ENCODE measurements around the gene TOX2.

Gene TOX2

GRCh38 chr20:43915211-43916072 is 790 bp downstream of the TOX2 start:
- peak in 1 of 2 experiments; percentile 11 for DNase-seq (ENCODE audit: low read depth in 2 of 2)

- peak in 1 of 2 experiments; percentile 8 for DNase-seq (ENCODE audit: low read depth in 2 of 2)
Measured at GRCh38 chr20:43916073-43916880, 1.6 kb downstream of the TOX2 start.

- no peak for DNase-seq (ENCODE audit: low read depth in 2 of 2)
Measured at GRCh38 chr20:43916881-43917371, 2.3 kb downstream of the TOX2 start.

- no peak for DNase-seq (ENCODE audit: low read depth in 2 of 2)
Measured at GRCh38 chr20:43917380-43917779, 2.7 kb downstream of the TOX2 start.

- no peak for DNase-seq (ENCODE audit: low read depth in 2 of 2)
Measured at GRCh38 chr20:43919686-43920403, 5.2 kb downstream of the TOX2 start.

GRCh38 chr20:43920797-43921196 is 6.1 kb downstream of the TOX2 start:
- no peak for DNase-seq (ENCODE audit: low read depth in 2 of 2)

- no peak for DNase-seq (ENCODE audit: low read depth in 2 of 2)
Measured at GRCh38 chr20:43921227-43921780, 6.7 kb downstream of the TOX2 start.

GRCh38 chr20:43922614-43923013 is 8.0 kb downstream of the TOX2 start:
- no peak for DNase-seq (ENCODE audit: low read depth in 2 of 2)

GRCh38 chr20:43923322-43923721 is 8.7 kb downstream of the TOX2 start:
- DNase-seq (ENCODE audit: low read depth in 2 of 2), result no peak

GRCh38 chr20:43923917-43924316 is 9.3 kb downstream of the TOX2 start:
- DNase-seq (ENCODE audit: low read depth in 2 of 2), result no peak

GRCh38 chr20:43925215-43925614 is 10.6 kb downstream of the TOX2 start:
- peak; percentile 37 to 73 for DNase-seq (ENCODE audit: low read depth in 2 of 2)

GRCh38 chr20:43925801-43926200 is 11.1 kb downstream of the TOX2 start:
- no peak for DNase-seq (ENCODE audit: low read depth in 2 of 2)

GRCh38 chr20:43926287-43927050 is 11.8 kb downstream of the TOX2 start:
- no peak for DNase-seq (ENCODE audit: low read depth in 2 of 2)

- DNase-seq (ENCODE audit: low read depth in 2 of 2), result no peak
Measured at GRCh38 chr20:43931976-43932375, 17.3 kb downstream of the TOX2 start.

GRCh38 chr20:43934833-43935232 is 20.2 kb downstream of the TOX2 start:
- no peak for DNase-seq (ENCODE audit: low read depth in 2 of 2)

GRCh38 chr20:43936104-43936770 is 21.6 kb downstream of the TOX2 start:
- DNase-seq (ENCODE audit: low read depth in 2 of 2), result no peak

- no peak for DNase-seq (ENCODE audit: low read depth in 2 of 2)
Measured at GRCh38 chr20:43936805-43937204, 22.2 kb downstream of the TOX2 start.

GRCh38 chr20:43937591-43937990 is 22.9 kb downstream of the TOX2 start:
- DNase-seq (ENCODE audit: low read depth in 2 of 2), result no peak

GRCh38 chr20:43938017-43938655 is 23.5 kb downstream of the TOX2 start:
- DNase-seq (ENCODE audit: low read depth in 2 of 2), result no peak
